ACC112 (cell line): ENCODE results near the gene S100A11.

Experiments
- H2AFZ ChIP-seq: fragments of 200-600 bp; sonication (generic); one replicate; pipeline ENCODE4 v1.6.0; 2017; ENCODE audit warnings: antibody characterized with exemption, low read length; ENCODE audit not compliant: unreplicated experiment
- H3K27ac ChIP-seq: fragments of 200-600 bp; sonication (generic); 2 replicates; pipeline ENCODE4 v1.5.1; 2014; ENCODE audit warnings: low read depth, mild to moderate bottlenecking, antibody characterized with exemption, low read length, moderate library complexity
- H3K27me3 ChIP-seq: fragments of 200-600 bp; sonication (generic); 2 replicates; pipeline ENCODE4 v1.6.1; 2014; ENCODE audit warnings: mild to moderate bottlenecking, antibody characterized with exemption, low read length, moderate library complexity, mixed read lengths; ENCODE audit not compliant: insufficient read depth
- H3K36me3 ChIP-seq: fragments of 200-600 bp; sonication (generic); 2 replicates; pipeline ENCODE4 v1.6.1; 2016; ENCODE audit warnings: mild to moderate bottlenecking, antibody characterized with exemption, low read length, moderate library complexity, mixed read lengths; ENCODE audit not compliant: insufficient read depth
- H3K4me1 ChIP-seq: fragments of 200-600 bp; sonication (generic); one replicate; pipeline ENCODE4 v1.6.1; 2016; ENCODE audit warnings: low read length, mixed read lengths; ENCODE audit not compliant: insufficient read depth, unreplicated experiment, control insufficient read depth
- H3K4me3 ChIP-seq: fragments of 200-600 bp; sonication (generic); 2 replicates; pipeline ENCODE4 v1.5.1; 2014; ENCODE audit warnings: mild to moderate bottlenecking, low read depth, low read length
- H3K79me2 ChIP-seq: fragments of 200-600 bp; sonication (generic); one replicate; pipeline ENCODE4 v1.6.0; 2016; ENCODE audit warnings: low read length; ENCODE audit not compliant: control insufficient read depth, unreplicated experiment, insufficient read depth

S100A11 gene

DNA sequence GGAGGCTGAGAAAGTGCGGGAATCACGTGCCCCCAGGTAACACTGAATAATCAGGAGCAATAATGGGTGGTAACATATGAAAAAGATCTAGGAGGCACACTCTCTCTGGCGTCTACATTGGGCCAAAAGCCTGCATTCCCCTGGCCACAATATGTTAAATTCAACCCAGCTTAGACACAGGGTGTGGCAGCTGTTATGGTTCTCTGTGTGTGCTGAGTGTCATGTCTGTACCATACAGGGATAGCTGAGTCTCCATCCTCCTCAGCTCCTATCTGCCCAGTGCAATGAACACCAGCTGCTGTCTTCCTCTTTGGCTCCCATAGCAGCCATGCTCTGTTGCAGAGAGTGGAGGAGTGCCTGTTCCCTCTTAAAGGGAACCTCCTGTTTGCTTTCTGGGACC, 14.3 kb downstream of the S100A11 start:
- Histone ChIP-seq H3K4me1 (no peaks in the 10 kb centered on the region), H3K27ac (no peak overlapping the region), H2AFZ (no peak overlapping the region), H3K36me3 (no peaks in the 10 kb centered on the region), H3K27me3 (0 out of 2 replicates have a peak, but pooled peaks cover 5% of the 10 kb centered on the region), H3K4me3 (no peak overlapping the region), H3K79me2 (no peaks in the 10 kb centered on the region)

DNA sequence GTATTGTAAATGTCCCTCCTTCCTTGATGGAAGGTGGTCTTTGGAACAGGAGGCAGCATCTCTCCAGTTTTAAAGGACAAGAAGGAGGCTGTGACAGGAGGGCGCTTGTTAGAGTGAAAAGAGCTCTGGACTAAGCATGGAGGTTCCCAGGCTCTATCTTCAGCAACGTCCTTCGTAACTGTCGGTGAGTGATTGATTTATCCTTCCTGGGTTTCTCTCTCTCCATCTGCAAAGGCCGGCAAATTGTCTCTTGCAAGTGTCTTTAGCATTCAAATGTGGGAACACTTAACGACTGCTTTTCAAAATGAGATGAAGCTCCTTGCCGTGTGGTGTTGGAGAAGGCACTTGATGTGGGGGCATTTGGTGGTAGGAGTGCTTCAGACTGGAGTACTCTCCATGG, 15.2 kb downstream of the S100A11 start:
- H3K27ac ChIP-seq = no peak overlapping the region
- no peaks in the 10 kb centered on the region for H3K79me2 ChIP-seq
- H2AFZ ChIP-seq = no peak overlapping the region

DNA sequence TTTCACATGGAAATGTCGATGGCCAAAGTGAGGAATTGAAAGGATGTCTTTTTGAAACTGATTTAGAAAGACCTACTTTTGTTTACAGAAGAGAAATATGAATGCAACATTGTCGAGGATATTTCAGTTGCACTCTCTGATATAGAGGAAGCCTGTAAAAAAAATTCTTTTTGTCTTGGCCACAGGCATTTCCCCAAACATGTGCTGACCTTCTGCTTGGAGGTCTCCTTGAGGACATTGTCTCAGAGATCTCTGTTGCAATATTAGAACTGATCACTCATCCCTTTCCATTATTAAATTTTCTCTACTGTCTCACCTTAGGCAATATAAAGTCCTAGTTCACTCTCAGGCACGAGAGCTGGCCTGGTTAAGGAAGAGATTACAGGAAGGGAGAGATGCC, 16.0 kb downstream of the S100A11 start:
- H3K27me3 ChIP-seq = 0 out of 2 replicates have a peak, but pooled peaks cover 5% of the 10 kb centered on the region
- no peaks in the 10 kb centered on the region for H3K36me3 ChIP-seq
- no peak overlapping the region for H2AFZ ChIP-seq
- H3K79me2 ChIP-seq = no peaks in the 10 kb centered on the region
- no peak overlapping the region for H3K4me3 ChIP-seq
- peaks cover 6% of the 10 kb centered on the region for H3K4me1 ChIP-seq
- H3K27ac ChIP-seq = no peak overlapping the region

More for the DNA sequence above, 15.2 kb downstream of the S100A11 start:
- H3K4me1 ChIP-seq = peaks cover 4% of the 10 kb centered on the region
- no peak overlapping the region for H3K4me3 ChIP-seq
- H3K27me3 ChIP-seq = 0 out of 2 replicates have a peak, but pooled peaks cover 5% of the 10 kb centered on the region
- no peaks in the 10 kb centered on the region for H3K36me3 ChIP-seq

DNA sequence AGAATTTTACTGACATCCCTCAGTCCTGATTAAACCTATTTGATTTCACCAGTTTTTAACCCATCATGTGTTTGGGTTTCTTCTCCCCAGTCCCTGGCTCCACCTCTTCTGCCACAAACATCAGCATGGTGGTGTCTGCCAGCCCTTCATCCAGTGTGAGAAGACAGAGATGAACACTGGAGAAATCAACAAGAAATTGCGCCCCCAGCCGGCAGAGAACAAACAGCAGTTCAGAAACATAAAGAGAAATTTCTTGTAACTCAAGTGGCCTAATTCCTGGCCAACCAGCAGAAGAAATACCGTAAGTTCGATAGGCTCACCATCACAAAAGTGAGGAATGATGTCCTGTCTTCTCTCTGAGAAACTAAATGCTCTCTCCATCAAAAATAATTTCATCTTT, 18.3 kb downstream of the S100A11 start:
- Histone ChIP-seq H3K36me3 (no peaks in the 10 kb centered on the region), H3K27ac (no peak overlapping the region), H3K4me1 (peaks cover 6% of the 10 kb centered on the region), H3K27me3 (0 out of 2 replicates have a peak, but pooled peaks cover 5% of the 10 kb centered on the region), H3K79me2 (no peaks in the 10 kb centered on the region), H3K4me3 (no peak overlapping the region), H2AFZ (no peak overlapping the region)

DNA sequence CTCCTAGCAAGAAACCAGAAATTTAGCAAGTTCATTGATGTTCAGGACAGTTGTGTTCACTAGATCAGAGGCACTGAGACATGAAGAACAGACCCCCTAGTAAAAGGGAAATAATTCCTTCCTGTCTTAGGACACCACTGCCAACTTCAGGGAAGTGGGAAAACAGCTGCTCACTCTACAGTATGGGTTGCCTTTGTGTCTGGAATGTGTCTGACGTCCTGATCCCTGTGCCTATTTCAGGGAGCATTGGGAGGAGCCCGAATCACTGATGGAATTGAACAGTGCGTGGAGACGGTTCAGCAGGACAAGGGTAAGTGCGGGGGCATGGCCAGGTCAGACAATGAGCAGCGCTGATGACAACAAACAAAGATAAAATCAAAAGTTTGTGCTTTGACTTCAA, 21.0 kb downstream of the S100A11 start:
- no peaks in the 10 kb centered on the region for H3K27me3 ChIP-seq
- H3K36me3 ChIP-seq = no peaks in the 10 kb centered on the region
- no peak overlapping the region for H3K4me3 ChIP-seq
- H3K4me1 ChIP-seq = peaks cover 6% of the 10 kb centered on the region
- H2AFZ ChIP-seq = no peak overlapping the region
- H3K79me2 ChIP-seq = no peaks in the 10 kb centered on the region
- H3K27ac ChIP-seq = no peak overlapping the region

- Histone ChIP-seq H3K4me3 (no peak overlapping the region), H3K36me3 (no peaks in the 10 kb centered on the region), H3K4me1 (peaks cover 6% of the 10 kb centered on the region), H3K79me2 (no peaks in the 10 kb centered on the region), H2AFZ (no peak overlapping the region), H3K27me3 (no peaks in the 10 kb centered on the region), H3K27ac (no peak overlapping the region)
These were observed 21.9 kb downstream of the S100A11 start for GRCh38 chr1:152014943-152015342.

GRCh38 chr1:152013664-152014237, 23.1 kb downstream of the S100A11 start:
- H3K4me3 ChIP-seq = no peak overlapping the region
- no peaks in the 10 kb centered on the region for H3K27me3 ChIP-seq
- H3K36me3 ChIP-seq = no peaks in the 10 kb centered on the region
- no peaks in the 10 kb centered on the region for H3K79me2 ChIP-seq
- no peak overlapping the region for H3K27ac ChIP-seq
- peak overlapping the region; percentile 47 for H2AFZ ChIP-seq
- peaks cover 6% of the 10 kb centered on the region for H3K4me1 ChIP-seq

DNA sequence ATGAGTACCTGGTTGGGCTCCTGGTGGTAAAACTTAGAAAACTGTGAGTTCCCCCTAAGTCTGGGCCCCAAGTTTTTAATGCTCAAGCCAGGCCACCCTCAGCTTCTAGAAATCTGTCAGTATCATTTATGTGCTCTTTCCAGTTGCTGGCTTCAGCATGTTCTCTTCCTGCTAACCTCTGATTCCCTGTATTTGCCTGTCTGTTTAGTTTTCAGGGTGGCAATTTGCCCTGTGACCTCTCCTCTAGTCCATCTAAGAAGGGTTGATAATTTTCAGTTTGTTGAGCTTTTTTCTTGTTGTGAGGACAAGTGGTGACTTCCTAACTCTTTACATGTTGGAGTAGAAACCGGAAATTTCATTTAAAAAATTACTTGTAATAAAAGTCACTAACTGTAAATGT, 27.1 kb downstream of the S100A11 start:
- Histone ChIP-seq H3K36me3 (no peaks in the 10 kb centered on the region), H3K79me2 (no peaks in the 10 kb centered on the region), H3K27me3 (peaks cover 9% of the 10 kb centered on the region; the same call in 1 of the 2 replicates), H2AFZ (no peak overlapping the region), H3K4me3 (no peak overlapping the region), H3K27ac (no peak overlapping the region), H3K4me1 (no peaks in the 10 kb centered on the region)

DNA sequence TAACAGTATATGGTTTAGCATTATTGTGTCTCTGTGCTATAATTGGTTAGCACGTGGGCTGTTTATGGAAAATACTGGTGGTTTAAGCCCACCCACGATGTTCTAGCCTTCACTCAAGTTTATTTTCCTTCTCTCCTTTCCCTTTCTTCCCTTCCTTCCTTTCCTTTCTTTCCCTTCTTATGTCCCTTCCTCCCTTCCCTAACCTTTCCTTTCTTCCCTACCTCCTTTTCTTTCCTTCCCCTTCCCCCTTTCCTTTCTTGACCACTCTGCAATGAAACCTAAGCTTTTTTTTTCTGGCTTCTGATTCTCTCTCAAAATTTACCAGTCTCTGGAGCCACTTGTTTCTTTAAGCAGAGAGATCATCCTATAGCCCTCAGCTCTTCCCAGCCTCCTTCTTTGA, 29.8 kb downstream of the S100A11 start:
- peaks cover 9% of the 10 kb centered on the region; the same call in 1 of the 2 replicates for H3K27me3 ChIP-seq
- H3K4me3 ChIP-seq = no peak overlapping the region
- no peaks in the 10 kb centered on the region for H3K79me2 ChIP-seq
- no peak overlapping the region for H2AFZ ChIP-seq
- no peaks in the 10 kb centered on the region for H3K4me1 ChIP-seq
- no peak overlapping the region for H3K27ac ChIP-seq
- H3K36me3 ChIP-seq = no peaks in the 10 kb centered on the region

- H3K27ac ChIP-seq = no peak overlapping the region
- H3K36me3 ChIP-seq = no peaks in the 10 kb centered on the region
- H2AFZ ChIP-seq = no peak overlapping the region
- peaks cover 10% of the 10 kb centered on the region for H3K4me1 ChIP-seq
- H3K79me2 ChIP-seq = no peaks in the 10 kb centered on the region
- H3K4me3 ChIP-seq = no peak overlapping the region
- H3K27me3 ChIP-seq = peaks cover 9% of the 10 kb centered on the region; the same call in 1 of the 2 replicates
These were observed 31.4 kb downstream of the S100A11 start for GRCh38 chr1:152005360-152005912.

DNA sequence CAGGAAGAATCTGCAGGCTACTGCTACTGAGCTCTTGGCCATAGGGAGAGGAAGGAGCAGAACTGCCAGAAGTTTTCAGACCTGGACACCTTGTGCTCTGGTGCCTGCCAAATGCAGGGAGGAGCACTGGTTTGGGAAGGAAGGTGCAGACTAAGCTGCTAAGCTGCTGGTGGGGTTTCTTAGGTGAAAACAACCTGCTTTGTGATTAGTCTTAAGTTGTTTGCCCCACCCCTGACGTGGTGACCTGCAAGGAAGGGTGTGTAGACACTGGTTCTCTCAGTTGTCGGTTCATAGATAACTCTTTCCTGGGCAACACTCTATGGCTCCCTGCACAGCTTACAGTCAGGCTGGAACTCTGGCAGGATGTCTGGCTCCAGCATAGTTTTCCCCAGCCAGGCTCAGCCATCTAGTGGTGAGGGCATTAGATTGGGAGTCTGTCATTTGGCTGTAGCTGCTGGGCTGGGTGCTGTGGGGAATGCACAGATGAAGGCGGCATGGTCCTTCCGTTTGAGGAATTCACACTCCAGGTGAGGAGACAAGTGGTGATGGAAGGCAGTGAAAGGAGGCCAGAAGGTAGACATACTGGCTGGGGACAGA, 32.9 kb downstream of the S100A11 start:
- H2AFZ ChIP-seq = no peak overlapping the region
- no peak overlapping the region for H3K4me3 ChIP-seq
- H3K4me1 ChIP-seq = peaks cover 10% of the 10 kb centered on the region
- peaks cover 9% of the 10 kb centered on the region; the same call in 1 of the 2 replicates for H3K27me3 ChIP-seq
- no peaks in the 10 kb centered on the region for H3K36me3 ChIP-seq
- H3K79me2 ChIP-seq = no peaks in the 10 kb centered on the region
- no peak overlapping the region for H3K27ac ChIP-seq
